WERI-Rb-1 (cell line): ENCODE measurements around the gene ANKRD13A.

ENCODE experiments used
- DNase-seq: peaks from one replicate; pipeline ENCODE4 v3.0.0-alpha.2; 2020
- H3K27ac ChIP-seq: fragments of 250-450 bp; sonication (Bioruptor Pico); 2 replicates; pipeline ENCODE4 v1.5.1; 2020; ENCODE audit warnings: mild to moderate bottlenecking, moderate library complexity
- H3K27me3 ChIP-seq: fragments of 250-450 bp; sonication (Bioruptor Pico); 2 replicates; pipeline ENCODE4 v1.5.1; 2021; ENCODE audit warnings: mild to moderate bottlenecking, low read depth, moderate library complexity; ENCODE audit not compliant: insufficient read depth, severe bottlenecking
- H3K36me3 ChIP-seq: fragments of 250-450 bp; sonication (Bioruptor Pico); 2 replicates; pipeline ENCODE4 v1.5.1; 2020; ENCODE audit warnings: mild to moderate bottlenecking, moderate library complexity
- H3K4me3 ChIP-seq: 2 replicates; pipeline ENCODE4 v1.5.1; 2011; ENCODE audit warnings: low read depth, mild to moderate bottlenecking, control low read depth, low read length
- H3K9me3 ChIP-seq: fragments of 250-450 bp; sonication (Bioruptor Pico); 2 replicates; pipeline ENCODE4 v1.5.1; 2021; ENCODE audit warnings: mild to moderate bottlenecking, moderate library complexity; ENCODE audit not compliant: severe bottlenecking
- CTCF ChIP-seq: IDR thresholded peaks from 2 replicates; pipeline ENCODE4 v1.5.1; 2011; ENCODE audit warnings: low read depth, mild to moderate bottlenecking, control low read depth, inconsistent platforms, low read length

ANKRD13A gene

GRCh38 chr12:109991586-109991985 lies 7.6 kb upstream of the ANKRD13A start:
- no peak overlapping the region for H3K4me3 ChIP-seq
- TF ChIP-seq CTCF: no peak
- no peak overlapping the region for H3K27ac ChIP-seq
- peaks cover 27% of the 10 kb centered on the region for H3K36me3 ChIP-seq
- H3K27me3 ChIP-seq: no peaks in the 10 kb centered on the region
- no peak for DNase-seq
- H3K9me3 ChIP-seq: no peaks in the 10 kb centered on the region

- H3K36me3 ChIP-seq: peaks cover 14% of the 10 kb centered on the region
- H3K27ac ChIP-seq: no peak overlapping the region
- no peak for DNase-seq
These were observed 6.1 kb upstream of the ANKRD13A start for GRCh38 chr12:109993091-109993490.

GRCh38 chr12:109994401-109995175 lies 4.6 kb upstream of the ANKRD13A start:
- Histone ChIP-seq H3K27ac (no peak overlapping the region), H3K4me3 (peak overlapping the region; percentile 85; the same call in 1 of the 2 replicates), H3K27me3 (no peaks in the 10 kb centered on the region), H3K36me3 (peaks cover 10% of the 10 kb centered on the region), H3K9me3 (no peaks in the 10 kb centered on the region)
- no peak for TF ChIP-seq CTCF
- DNase-seq: no peak

More at GRCh38 chr12:109993091-109993490, 6.1 kb upstream of the ANKRD13A start:
- no peak for TF ChIP-seq CTCF
- H3K9me3 ChIP-seq: no peaks in the 10 kb centered on the region
- H3K27me3 ChIP-seq: no peaks in the 10 kb centered on the region
- no peak overlapping the region for H3K4me3 ChIP-seq

DNA sequence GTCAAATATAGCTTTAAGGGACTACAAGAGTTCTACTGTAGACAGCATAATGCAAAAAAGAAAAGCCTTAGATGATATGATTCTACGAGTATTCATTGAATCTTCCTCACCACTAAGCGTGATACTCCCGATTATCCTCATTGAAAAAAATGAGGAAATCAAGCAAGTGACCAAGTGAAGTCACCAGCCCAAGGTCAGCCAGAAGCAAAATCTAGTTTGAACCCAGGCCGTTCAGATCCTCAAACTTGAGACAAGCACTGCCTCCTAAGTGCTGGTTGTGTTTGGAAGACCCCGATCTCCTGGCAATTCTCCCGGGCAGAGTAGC lies 3.9 kb upstream of the ANKRD13A start:
- Histone ChIP-seq H3K4me3 (peak overlapping the region; percentile 85), H3K27me3 (no peaks in the 10 kb centered on the region), H3K27ac (no peak overlapping the region), H3K36me3 (peaks cover 10% of the 10 kb centered on the region), H3K9me3 (no peaks in the 10 kb centered on the region)
- DNase-seq: no peak
- no peak for TF ChIP-seq CTCF

DNA sequence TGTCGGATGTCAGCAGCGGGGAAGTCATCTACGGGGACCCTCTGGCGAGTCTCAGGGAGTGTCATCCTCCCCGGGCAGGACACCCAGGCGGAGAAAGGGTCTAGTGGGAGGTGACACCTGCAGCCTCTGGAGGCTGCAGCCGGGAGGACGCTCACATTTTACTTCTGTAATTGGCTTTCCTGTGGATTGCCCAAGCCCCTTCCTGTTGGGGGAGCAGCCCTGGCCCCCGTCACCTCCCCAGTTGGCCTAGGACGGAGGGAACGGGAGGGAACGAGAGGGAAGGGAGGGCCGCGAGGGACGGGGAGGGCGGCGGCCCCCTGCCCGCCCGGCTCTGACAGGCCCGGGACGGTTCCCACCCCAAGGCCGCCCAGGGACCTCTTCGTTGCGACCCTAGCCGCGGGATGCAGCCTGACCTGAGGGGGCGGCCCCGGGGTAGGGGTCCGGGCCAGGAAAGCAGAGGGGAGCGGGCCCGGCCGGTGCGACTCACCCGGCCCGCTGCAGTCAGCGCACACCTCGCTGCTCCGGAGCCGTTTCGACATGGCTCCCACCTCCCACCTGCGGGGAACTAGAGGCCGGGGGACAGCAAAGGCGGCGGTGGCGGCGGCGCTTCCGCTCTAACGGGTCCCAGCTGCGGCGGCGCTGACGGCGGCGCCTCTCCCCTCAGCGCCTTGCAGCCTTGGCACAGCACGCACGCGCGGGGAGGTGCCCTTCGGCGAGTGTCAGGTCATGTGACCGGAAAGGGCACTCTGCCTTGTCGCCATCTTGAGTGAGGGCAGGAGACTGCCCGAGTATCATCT lies 3.3 kb upstream of the ANKRD13A start, which contains the start of gene GIT2:
Gene GIT2, minus strand, starts transcription at position 683 of the 797 bp plus-strand sequence. Its CDS starts 144 bp downstream, at position 539.
- Histone ChIP-seq H3K9me3 (no peaks in the 10 kb centered on the region), H3K4me3 (peak within 1 kb of the TSS; percentile 85), H3K36me3 (peaks cover 4% of the 10 kb centered on the region), H3K27me3 (no peaks in the 10 kb centered on the region), H3K27ac (peak within 1 kb of the TSS; percentile 74)
- TF ChIP-seq CTCF: no peak
- DNase-seq: peak; percentile 95
